HG03354 (cell line): ENCODE results near the gene EFHD1.
"Not testable (repeated sequence)": the region's sequence is repeated elsewhere in the genome, so short reads cannot be mapped to it uniquely, and the experiment has no call there.

ENCODE experiments used
- ATAC-seq: cut with Tn5 transposase; IDR thresholded peaks from one replicate; pipeline ENCODE4 v1.9.1; 2021; ENCODE audit warnings: mild to moderate bottlenecking; ENCODE audit not compliant: unreplicated experiment, poor library complexity, severe bottlenecking

Gene EFHD1

DNA sequence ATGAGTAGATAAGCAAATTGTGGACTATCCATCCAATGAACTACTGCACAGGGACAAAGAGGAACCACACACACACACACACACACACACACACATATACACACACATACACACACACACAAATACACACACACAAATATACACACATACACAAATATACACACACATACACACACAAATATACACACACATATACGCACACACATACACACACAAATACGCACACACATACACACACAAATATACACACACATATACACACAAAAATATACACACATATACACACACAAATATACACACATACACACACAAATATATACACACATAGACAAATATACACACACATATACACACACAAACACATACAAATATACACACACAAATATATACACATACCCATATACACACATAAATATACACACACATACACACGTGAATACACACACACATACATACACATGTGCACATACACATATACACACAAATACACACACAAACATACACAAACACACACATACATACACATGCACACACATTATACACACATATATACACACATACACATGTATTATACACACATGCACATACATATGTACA is 19.8 kb upstream of the EFHD1 start:
- ATAC-seq: no peak

DNA sequence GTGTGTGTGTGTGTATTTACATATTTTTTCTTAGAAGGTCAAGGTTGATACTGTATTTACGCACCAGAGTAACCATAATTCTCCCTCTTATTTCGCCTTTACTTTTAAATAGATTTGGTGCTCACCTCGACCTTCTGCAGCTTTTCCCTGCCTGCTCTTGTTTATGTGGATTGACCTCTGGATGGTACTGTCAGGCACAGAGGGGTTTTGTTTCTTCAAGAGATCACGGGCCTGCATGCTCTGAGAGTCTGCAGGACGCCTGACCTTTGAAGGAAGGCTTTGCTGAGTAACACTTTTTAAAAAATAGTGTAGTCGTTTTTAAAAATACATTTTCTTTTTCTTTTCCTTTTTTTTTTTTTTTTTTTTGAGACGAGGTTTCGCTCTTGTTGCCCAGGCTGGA is 18.1 kb upstream of the EFHD1 start:
- ATAC-seq: no peak

DNA sequence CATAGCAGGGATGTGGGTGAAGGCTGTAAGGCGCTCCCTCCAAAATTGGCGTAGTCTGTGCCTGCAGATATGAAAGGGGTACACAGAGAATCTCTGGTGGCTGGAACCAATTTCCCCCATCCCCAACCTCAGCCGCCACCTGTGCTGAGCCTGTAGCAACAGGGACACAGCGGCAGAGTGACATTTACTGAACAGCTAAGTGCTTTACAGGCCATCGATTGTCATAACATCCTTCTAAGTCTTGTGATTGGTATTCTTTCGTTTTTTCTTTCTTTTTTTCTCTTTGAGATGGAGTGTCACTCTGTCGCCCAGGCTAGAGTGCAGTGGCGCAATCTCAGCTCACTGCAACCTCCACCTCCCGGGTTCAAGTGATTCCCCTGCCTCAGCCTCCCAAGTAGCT is 12.2 kb upstream of the EFHD1 start:
- no peak for ATAC-seq

DNA sequence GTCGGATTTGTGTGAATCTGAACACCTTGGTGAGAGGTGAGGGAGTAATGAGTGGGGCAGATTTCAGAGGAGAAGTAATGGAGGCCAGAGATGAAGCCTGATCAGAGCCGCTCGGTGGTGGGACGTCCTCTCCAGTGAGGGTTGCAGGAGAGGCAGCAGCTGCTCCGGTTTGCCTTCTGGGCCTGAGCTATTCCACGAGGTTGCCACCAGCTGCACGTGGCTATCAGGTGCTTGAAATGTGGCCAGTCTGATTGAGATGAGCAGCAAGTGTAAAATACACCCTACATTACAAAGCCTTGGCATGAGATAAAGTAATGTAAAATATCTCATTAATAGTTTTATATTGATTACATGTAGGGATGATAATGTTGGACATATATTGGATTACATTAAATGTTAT is 10.8 kb upstream of the EFHD1 start:
- no peak for ATAC-seq

DNA sequence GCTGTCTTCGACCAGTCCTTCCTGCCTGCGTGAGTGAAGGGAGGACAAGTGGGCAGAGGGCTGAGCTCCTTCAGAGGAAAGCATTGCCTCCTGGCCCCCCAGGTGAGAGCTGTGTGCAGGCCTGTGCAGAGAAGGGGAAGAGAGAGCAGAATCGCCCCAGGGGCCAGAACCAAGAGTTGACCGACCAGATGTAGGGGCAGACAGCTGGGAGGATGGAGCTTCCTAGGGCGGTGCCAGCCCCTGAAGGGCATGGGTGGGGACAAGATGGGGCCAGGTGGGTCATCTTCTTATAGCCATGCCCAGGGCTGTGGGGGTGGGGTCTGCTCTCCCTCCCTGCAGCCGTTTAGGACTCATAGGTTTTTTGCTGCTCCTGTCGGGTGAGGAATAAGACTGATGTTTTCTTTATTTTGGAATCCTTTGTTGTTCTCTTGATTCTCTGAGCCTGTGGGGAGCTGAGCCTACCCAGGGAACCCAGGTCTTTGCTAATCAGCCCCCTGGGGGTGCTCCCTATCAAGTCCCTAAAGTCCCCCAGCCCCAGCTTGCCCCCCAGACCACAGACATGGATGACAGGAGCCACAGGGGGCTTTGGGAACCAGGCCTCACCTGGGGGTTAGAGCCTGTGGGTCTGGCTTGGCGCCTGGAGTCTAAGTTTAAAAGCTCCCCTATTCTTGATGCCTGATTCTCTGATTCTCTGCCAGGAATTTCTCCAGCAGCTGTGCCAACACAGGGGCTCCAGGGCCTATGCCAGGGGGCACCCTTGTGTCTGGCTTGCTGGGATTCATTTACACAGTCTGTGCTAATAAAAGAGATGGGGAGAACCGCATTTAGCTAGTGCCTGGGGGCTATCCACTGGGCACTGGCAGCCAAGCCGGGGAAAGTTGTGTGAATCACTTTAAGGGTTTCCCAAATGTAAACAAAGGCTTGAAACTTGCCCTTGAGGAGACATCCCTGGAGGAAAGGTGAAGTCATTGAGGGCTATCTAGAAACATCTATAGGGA is 9.3 kb upstream of the EFHD1 start:
- ATAC-seq: no peak

DNA sequence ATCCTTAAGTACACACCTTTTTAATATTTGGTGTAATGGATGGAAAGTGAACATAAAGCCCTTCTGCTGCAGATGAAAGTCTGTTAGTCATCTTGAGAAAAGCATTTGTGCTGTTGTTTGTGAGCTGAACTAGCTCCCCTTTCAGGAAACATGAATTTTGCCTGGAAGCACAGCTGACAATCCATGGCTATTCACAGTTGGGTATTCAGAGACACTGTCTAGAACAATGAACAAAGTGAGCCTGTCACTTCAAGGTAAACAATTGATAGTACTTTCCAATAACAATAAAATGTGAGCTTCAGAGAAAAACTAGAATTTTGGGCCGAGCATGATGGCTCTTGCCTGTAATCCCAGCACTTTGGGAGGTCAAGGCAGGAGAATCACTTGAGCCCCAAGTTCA is 6.8 kb upstream of the EFHD1 start:
- ATAC-seq: no peak

DNA sequence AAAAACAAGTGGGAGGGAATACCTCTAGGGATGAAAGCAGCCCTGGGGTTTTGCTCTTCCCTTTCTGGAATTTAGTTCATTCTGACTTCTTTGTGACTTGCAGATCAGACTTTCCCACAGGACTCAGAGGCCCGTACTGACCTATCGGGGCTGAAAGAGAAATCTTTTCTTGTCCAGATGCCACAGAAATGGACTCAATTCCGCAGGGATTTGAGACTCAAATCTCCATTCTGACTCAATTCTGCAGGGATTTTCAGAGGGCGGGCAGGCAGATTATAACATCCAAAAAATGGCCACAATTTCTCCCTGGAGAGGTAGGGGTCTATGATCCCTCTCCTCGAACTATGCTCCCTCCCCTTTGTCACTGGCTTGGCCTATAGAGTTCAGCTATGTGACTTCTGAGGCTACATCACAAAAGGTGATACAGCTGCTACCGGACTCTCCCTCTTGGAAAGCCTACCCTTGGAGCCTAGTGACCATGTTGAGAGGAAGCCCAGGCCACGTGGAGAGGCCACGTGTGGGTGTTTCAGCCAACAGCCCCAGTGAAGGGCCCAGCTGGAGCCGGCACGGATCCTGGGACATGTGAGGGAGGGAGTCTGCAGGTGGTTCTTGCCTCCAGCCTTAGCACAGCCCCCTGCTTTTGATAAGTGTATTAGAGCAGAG is 4.8 kb upstream of the EFHD1 start:
- ATAC-seq: no peak

DNA sequence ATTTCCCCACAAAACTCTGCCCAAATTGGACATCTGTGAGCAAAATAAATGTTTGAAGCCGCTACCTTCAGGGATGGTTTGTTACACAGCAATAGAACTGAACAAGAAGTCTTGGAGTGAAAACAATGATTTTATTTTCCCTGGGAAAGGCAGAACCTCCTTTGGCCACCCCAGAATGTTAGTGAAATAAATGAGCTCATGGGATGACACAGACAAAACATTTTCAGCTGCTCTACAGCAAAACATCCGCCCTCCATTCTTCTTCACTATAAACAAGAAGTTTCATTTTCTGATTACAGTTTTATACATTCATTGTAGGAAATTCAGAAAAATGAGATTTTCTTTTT is 4.3 kb upstream of the EFHD1 start:
- ATAC-seq: no peak

DNA sequence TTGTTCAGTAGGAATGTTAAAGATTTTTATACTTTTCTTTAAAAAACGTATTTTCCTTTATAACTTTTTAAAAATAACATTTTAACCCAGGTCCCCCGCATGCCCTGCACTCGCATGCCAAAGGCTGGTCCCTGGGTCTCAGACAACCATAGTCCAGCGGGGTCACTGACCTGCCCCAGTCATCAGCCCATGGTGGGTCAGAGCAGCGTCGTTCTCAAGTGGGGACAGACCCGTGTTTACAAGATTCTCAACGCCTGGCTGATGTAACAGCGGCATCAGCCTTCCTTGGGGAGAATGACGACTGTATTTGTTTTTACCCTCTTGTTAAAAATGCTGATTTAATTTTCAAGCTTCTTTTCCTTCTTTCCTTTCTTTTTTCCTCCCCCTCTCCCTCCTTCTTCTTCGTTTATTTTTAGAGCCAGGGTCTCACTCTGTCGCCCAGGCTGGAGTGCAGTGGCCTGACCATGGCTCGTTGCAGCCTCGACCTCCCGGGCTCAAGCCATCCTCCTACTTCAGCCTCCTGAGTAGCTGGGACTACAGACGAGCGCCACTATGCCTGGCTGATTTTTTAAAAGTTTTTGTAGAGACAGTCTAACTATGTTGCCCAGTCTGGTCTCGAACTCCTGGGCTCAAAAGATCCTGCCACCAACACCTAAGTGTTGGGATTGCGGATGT is 1.0 kb upstream of the EFHD1 start:
- ATAC-seq: no peak

DNA sequence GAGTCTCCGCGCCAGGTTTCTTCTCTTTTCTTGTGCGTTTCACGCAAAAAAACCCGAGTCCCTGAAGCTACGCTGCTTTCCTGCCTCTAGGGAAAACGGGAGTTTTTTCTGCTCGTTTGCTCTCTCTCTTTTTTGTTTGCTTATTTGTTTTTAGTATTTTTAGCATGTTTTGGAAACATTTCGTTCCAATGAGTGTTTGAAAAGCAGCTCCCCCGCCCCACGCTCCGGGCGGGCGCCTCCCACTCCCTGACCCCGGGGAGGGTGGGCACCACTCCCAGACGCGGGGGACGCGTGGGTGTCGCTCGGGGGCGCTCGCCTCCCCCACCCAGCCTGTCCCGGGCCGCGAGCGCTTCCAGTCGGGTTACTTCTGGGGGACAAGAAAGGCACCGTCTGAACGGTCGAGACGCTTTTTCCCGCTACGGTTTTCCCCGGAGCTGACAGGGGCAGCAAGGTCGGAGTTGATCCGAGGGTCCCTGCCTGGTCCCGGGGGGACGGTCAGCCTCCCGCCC is 446 bp upstream of the EFHD1 start:
- no peak for ATAC-seq

DNA sequence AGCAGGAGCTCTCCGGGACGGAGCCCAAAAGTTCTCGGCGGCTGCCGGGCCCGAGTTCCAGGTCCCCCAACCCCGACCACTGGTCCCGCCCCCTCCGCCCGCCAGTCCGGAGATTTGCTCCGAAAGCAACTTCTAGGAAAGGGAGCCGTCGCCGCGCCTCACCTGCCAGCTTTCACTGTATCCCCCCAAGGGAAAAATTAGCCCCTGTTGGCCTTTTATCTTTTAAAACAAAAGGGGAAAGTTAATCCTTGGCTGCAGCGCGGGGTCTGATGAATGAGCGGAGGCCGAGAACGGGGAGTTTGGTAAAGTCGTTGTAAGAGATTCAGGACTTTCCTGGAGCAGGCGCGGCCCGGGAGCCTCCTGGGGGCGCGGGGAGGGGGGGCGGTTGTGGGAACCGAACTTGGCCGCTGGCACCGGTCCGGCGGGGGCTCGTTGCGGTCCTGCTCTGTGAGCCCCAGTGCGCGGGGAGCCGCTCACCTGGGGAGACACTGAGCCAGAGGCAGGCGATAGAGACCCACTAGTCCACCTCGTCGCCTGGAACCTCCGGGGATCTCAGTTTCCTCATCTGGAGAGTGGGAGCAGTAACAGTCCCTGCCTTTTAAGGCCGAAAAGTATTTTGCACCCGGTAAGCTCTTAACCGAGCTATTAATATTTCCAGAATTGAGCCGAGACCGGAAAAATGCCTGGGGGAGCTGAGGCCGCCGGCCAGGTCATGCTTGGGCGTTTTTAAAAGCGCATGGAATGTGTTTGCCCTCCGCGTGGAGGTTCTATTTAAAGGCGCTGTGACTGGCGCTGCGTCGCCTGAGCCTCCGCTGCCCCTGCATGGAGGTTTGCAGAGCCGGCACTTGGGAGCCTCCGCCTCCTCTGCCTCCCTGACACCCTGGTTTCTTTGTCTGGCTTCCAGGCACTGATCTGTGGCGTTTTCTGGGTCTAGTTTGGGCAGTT is 1.1 kb downstream of the EFHD1 start:
- no peak for ATAC-seq

DNA sequence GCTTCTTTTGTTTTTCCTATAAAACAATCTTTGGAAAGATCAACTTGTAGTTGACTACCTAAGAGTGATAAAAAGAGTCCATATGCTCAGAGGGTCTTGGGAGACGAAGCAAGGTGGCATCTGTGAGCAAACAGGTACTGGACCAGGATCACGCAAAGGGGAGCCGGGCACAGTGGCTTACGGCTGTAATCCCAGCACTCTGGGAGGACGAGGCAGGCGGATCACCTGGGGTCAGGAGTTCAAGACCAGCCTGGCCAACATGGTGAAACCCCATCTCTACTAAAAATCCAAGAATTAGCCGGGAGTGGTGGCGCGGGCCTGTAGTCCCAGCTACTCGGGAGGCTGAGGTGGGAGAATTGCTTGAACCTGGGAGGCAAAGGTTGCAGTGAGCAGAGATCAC is 2.0 kb downstream of the EFHD1 start:
- not testable (repeated sequence) for ATAC-seq

DNA sequence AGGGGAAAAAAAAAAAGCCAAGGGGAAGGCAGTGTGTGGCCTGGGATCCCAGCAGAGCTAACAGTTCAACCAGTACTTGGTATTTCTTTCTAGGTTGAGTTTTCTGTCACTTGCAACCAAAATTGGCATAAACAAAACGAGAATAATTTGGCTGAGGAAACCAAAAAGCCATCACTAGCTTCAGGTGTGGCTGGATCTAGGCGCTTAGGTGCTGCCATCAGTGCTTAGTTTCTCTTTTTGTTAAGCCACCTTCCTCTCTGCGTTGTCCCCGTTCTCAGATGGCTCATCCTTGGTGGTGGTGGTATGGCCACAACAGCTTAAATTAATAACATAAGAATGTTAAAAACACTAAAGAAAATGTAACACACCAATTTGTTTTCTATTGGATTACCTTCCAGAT is 2.4 kb downstream of the EFHD1 start:
- ATAC-seq: no peak

DNA sequence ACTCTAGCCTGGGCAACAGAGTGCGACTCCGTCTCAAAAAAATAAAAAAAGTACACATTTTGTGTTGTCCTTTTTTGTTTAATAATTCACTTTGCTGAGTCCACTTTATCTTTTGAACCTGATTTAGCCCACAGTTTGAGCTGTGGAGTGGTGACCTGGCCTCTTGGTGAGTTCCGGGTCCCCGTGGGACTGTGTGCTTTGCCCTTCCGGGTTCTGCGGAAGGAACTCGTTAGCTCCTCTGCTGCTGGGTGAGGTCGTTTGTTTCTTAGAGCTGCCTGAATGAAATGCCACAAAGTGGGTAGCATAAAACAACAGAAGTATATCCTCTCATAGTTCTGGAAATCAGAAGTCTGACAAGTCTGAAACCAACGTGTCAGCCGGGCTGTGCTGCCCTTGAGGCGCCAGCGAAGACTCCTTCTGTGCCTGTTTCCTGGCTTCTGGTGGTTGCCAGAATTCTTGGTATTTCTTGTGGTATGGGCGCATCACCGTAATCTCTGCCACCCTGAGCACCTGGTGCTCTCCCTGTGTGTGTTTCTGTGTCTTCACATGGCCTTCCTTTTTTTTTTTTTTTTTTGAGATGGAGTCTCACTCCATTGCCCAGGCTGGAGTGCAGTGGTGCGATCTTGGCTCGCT is 3.5 kb downstream of the EFHD1 start:
- ATAC-seq: no peak

DNA sequence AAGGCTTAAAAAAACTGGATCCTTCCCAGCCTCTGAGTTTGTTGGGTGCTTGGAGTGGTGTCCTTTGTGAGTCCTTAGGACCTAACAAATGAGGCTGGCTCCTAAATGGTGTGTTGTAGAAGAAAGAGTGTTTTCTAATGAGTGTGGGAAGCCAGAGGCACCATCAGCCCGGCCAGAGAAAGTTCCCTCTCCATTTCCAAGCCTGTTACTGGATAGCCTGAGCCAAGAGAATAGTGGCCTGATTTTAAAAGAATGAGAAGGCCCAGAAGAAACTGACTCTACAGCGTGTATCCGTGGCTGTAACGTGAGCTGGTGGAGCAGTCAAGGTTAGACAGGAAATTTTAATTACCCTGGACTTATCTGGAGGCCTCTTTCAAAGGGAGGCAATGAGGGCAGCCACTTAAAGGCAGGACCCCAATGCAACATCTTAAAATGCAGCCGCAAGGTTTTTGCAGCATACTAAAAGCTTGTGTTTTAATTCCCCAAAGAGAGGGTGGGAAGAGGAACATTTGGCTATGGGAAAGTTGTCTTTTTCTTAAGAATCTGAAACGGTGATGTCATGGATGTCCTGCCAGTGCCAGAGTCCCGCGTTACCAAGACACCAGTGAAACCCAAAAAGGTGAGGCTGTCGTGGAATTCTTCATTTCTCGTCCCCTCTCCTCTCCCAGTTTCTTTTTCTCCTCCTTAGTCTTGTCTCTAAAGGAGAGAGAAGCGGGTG is 4.6 kb downstream of the EFHD1 start:
- no peak for ATAC-seq

DNA sequence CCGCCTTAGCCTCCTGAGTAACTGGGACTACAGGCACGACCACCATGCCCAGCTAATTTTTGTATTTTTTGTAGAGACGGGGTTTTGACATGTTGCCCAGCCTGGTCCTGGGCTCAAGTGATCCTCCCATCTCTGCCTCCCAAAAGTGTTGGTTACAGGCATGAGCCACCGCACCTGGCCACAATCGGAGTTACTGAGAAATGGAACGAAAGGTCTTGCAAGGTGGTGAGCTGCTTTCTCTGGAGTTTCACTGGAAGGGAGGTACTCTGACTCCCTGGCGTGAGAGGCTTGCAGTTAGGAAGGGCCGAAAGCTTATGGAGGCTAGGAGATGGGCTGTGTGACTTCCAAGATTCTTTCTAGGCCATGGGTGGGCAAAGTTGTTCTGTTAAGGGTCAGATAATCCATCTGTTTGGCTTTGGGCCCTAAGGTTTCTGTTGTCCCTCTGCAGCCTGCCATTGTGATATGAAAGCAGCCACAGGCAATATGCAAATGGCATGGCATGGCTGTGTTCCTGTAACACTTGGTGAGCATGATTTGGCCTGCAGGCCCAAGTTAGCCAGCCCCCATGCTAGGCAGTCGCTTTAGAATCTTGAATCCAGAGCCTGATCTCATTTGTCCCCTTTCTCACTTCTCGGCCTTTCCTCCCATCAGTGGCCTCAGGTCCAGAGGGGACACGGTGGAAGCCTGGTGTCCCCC is 7.9 kb downstream of the EFHD1 start:
- ATAC-seq: no peak

DNA sequence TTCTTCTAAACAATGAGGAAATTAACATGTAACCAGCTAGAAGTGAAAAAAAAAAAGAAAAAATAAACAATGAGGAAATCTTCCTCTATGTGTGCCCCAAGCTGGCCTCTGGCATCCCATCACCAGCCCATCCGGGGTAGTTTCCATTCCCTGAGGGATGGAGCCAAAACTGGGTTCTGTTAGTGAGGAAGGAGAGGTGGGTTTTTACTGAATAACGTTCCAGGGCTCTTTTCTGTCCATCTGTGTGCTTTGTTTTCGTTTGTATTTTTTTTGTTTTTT is 9.7 kb downstream of the EFHD1 start:
- ATAC-seq: no peak
